Nucleus accumbens (tissue), 56 donors: ENCODE measurements around the gene SPRING1.
"Not testable (repeated sequence)": the region's sequence is repeated elsewhere in the genome, so short reads cannot be mapped to it uniquely, and the experiment has no call there.

ENCODE experiments used
- DNase-seq, 56 donors: peaks; one replicate each; lab custom pipeline; 2025; lab: John Stamatoyannopoulos, UW

The SPRING1 gene

GRCh38 chr12:116744766-116745165 is 6.9 kb upstream of the SPRING1 start:
- no peak for DNase-seq

GRCh38 chr12:116742787-116743186 is 4.9 kb upstream of the SPRING1 start:
- not testable (repeated sequence) for DNase-seq

GRCh38 chr12:116739381-116739887 is 1.6 kb upstream of the SPRING1 start:
- no peak for DNase-seq

- DNase-seq = no peak
Measured at GRCh38 chr12:116736962-116737773, 701 bp downstream of the SPRING1 start.

- DNase-seq = peak in 4 of 56 donors; percentile 10 to 26 (median 17)
Measured at GRCh38 chr12:116735951-116736599, 1.8 kb downstream of the SPRING1 start.

- no peak for DNase-seq
Measured at GRCh38 chr12:116735084-116735483, 2.8 kb downstream of the SPRING1 start.

- no peak for DNase-seq
Measured at GRCh38 chr12:116734156-116734768, 3.6 kb downstream of the SPRING1 start.

GRCh38 chr12:116731801-116732200 is 6.1 kb downstream of the SPRING1 start:
- no peak for DNase-seq

- DNase-seq = no peak
Measured at GRCh38 chr12:116727891-116728290, 10.0 kb downstream of the SPRING1 start.

- DNase-seq = no peak
Measured at GRCh38 chr12:116727261-116727660, 10.6 kb downstream of the SPRING1 start.

GRCh38 chr12:116726694-116727093 is 11.2 kb downstream of the SPRING1 start:
- DNase-seq = no peak

GRCh38 chr12:116722245-116722644 is 15.6 kb downstream of the SPRING1 start:
- DNase-seq = no peak

- DNase-seq = no peak
Measured at GRCh38 chr12:116719731-116720528, 17.9 kb downstream of the SPRING1 start.

- DNase-seq = peak in 1 of 56 donors; percentile 8
Measured at GRCh38 chr12:116718655-116719454, 19.0 kb downstream of the SPRING1 start.

- DNase-seq = peak in 39 of 56 donors; percentile 14 to 71 (median 39)
Measured at GRCh38 chr12:116717466-116718437, 20.1 kb downstream of the SPRING1 start.

- DNase-seq = no peak
Measured at GRCh38 chr12:116714175-116714574, 23.7 kb downstream of the SPRING1 start.

- DNase-seq = no peak
Measured at GRCh38 chr12:116713527-116713926, 24.3 kb downstream of the SPRING1 start.
